DND-41 (cell line): ENCODE measurements around the gene CHIT1.

Experiments
- ATAC-seq: fragments of 200-7000 bp; cut with Tn5 transposase; 3 replicates; pipeline ENCODE4 v1.9.1; 2021; ENCODE audit warnings: low read depth; ENCODE audit not compliant: insufficient read depth
- DNase-seq: peaks from one replicate; pipeline ENCODE4 v3.0.0-alpha.2; 2020
- H2AFZ ChIP-seq: 2 replicates; pipeline ENCODE4 v1.6.0; 2012; ENCODE audit warnings: low read depth, low read length
- H3K27ac ChIP-seq: 2 replicates; pipeline ENCODE4 v1.5.1; 2012; ENCODE audit warnings: low read length, inconsistent platforms
- H3K27me3 ChIP-seq: fragments of 200-600 bp; sonication (generic); 2 replicates; pipeline ENCODE4 v1.6.0; 2012; ENCODE audit warnings: low read length, mild to moderate bottlenecking, inconsistent platforms; ENCODE audit not compliant: insufficient read depth, poor library complexity
- H3K36me3 ChIP-seq: 2 replicates; pipeline ENCODE4 v1.5.1; 2012; ENCODE audit warnings: low read length, inconsistent platforms; ENCODE audit not compliant: insufficient read depth
- H3K4me1 ChIP-seq: 2 replicates; pipeline ENCODE4 v1.5.1; 2012; ENCODE audit warnings: mild to moderate bottlenecking, low read length; ENCODE audit not compliant: insufficient read depth
- H3K4me2 ChIP-seq: 2 replicates; pipeline ENCODE4 v1.6.0; 2012; ENCODE audit warnings: mild to moderate bottlenecking, moderate library complexity, low read length, inconsistent platforms; ENCODE audit not compliant: insufficient read depth
- H3K4me3 ChIP-seq, 2 experiments: fragments of 200-600 bp in 1 of 2; shearing (Covaris generic) in 1 of 2; 2 replicates each; pipeline ENCODE4 v1.5.1; 2012 to 2016; ENCODE audit warnings: inconsistent platforms in 2 of 2, low read length in 2 of 2, mild to moderate bottlenecking in 2 of 2, low read depth in 1 of 2, moderate library complexity in 1 of 2
- H3K79me2 ChIP-seq: 2 replicates; pipeline ENCODE4 v1.6.0; 2012; ENCODE audit warnings: low read length, inconsistent platforms; ENCODE audit not compliant: insufficient read depth
- H3K9ac ChIP-seq: 2 replicates; pipeline ENCODE4 v1.6.0; 2012; ENCODE audit warnings: low read depth, mild to moderate bottlenecking, inconsistent platforms, low read length, moderate library complexity
- H3K9me3 ChIP-seq: 2 replicates; pipeline ENCODE4 v1.5.1; 2012; ENCODE audit warnings: low read length, moderate library complexity, mild to moderate bottlenecking, inconsistent platforms; ENCODE audit not compliant: insufficient read depth, severe bottlenecking
- H4K20me1 ChIP-seq: 2 replicates; pipeline ENCODE4 v1.6.0; 2012; ENCODE audit warnings: low read length; ENCODE audit not compliant: insufficient read depth
- CTCF ChIP-seq: IDR thresholded peaks from 2 replicates; pipeline ENCODE4 v1.5.1; 2012; ENCODE audit warnings: borderline replicate concordance, low read length, moderate library complexity, mild to moderate bottlenecking; ENCODE audit not compliant: poor library complexity, severe bottlenecking; ENCODE audit errors: extremely low read depth
- EZH2 ChIP-seq: IDR thresholded peaks from 3 replicates; pipeline ENCODE4 v1.6.1; 2012; ENCODE audit warnings: borderline replicate concordance, low read depth, mild to moderate bottlenecking, moderate library complexity, low read length, inconsistent platforms; ENCODE audit not compliant: severe bottlenecking

CHIT1 gene

GRCh38 chr1:203223012-203223775 is 6.3 kb downstream of the CHIT1 start:
- H3K27me3 ChIP-seq: peaks cover 28% of the 10 kb centered on the region
- no peak overlapping the region for H3K27ac ChIP-seq
- no peak overlapping the region for H3K4me2 ChIP-seq
- no peak overlapping the region for H2AFZ ChIP-seq
- H3K9me3 ChIP-seq: no peaks in the 10 kb centered on the region
- H3K4me1 ChIP-seq: no peaks in the 10 kb centered on the region
- H3K79me2 ChIP-seq: no peaks in the 10 kb centered on the region
- no peak overlapping the region for H3K4me3 ChIP-seq
- ATAC-seq (no peak), DNase-seq (no peak)
- H3K9ac ChIP-seq: no peak overlapping the region
- no peaks in the 10 kb centered on the region for H3K36me3 ChIP-seq
- TF ChIP-seq EZH2 (no peak), CTCF (no peak)
- H4K20me1 ChIP-seq: no peaks in the 10 kb centered on the region

- peak; percentile 24 for DNase-seq
Observed at GRCh38 chr1:203219934-203220333, 9.5 kb downstream of the CHIT1 start.

GRCh38 chr1:203219171-203219570 is 10.3 kb downstream of the CHIT1 start:
- ATAC-seq: no peak
- peaks cover 13% of the 10 kb centered on the region for H3K27me3 ChIP-seq
- H2AFZ ChIP-seq: no peak overlapping the region
- no peaks in the 10 kb centered on the region for H3K9me3 ChIP-seq
- TF ChIP-seq EZH2 (no peak), CTCF (no peak)
- no peaks in the 10 kb centered on the region for H3K36me3 ChIP-seq
- H3K79me2 ChIP-seq: no peaks in the 10 kb centered on the region
- H3K27ac ChIP-seq: no peak overlapping the region
- H3K9ac ChIP-seq: no peak overlapping the region
- no peak overlapping the region for H3K4me2 ChIP-seq
- H3K4me1 ChIP-seq: peaks cover 14% of the 10 kb centered on the region
- peaks cover 7% of the 10 kb centered on the region; the same call in 1 of the 2 replicates for H4K20me1 ChIP-seq
- no peak for DNase-seq
- no peak overlapping the region for H3K4me3 ChIP-seq

More at GRCh38 chr1:203219934-203220333, 9.5 kb downstream of the CHIT1 start:
- TF ChIP-seq CTCF (no peak), EZH2 (no peak)
- H3K4me3 ChIP-seq: no peak overlapping the region
- no peaks in the 10 kb centered on the region for H3K36me3 ChIP-seq
- no peak overlapping the region for H2AFZ ChIP-seq
- H3K9ac ChIP-seq: no peak overlapping the region
- H4K20me1 ChIP-seq: peaks cover 7% of the 10 kb centered on the region; the same call in 1 of the 2 replicates
- H3K4me2 ChIP-seq: no peak overlapping the region
- peaks cover 20% of the 10 kb centered on the region for H3K27me3 ChIP-seq
- no peaks in the 10 kb centered on the region for H3K79me2 ChIP-seq
- peaks cover 11% of the 10 kb centered on the region for H3K4me1 ChIP-seq
- H3K9me3 ChIP-seq: no peaks in the 10 kb centered on the region
- no peak for ATAC-seq
- H3K27ac ChIP-seq: no peak overlapping the region
